Measurements from ENCODE around the gene ZHX3.

Gene ZHX3

DNA sequence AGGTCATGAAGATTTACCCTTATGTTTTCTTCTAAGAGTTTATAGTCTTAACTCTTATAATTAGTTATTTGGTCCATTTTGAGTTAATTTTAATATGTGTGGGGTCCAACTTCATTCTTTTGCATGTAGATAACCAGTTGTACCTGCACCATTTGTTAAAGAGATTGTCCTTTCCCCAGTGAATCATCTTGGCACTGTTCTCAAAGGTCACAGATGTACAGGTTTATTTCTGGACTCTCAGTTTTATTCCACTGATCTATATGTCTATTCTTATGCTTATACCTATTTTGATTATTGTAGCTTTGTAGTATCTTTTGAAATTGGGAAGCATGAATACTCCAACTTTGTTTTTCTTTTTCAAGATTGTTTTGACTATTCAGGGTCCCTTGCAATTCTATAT lies 44.1 kb downstream of the ZHX3 start:
- Histone ChIP-seq H3K27ac (ENCODE audit: low read length) (no peak overlapping the region), H3K9ac (ENCODE audit: low read length in 2 of 2) (no peak overlapping the region), H3K36me3 (ENCODE audit: control insufficient read depth in 2 of 2, insufficient read depth in 2 of 2, low read length in 2 of 2) (no peaks in the 10 kb centered on the region), H3K27me3 (ENCODE audit: control insufficient read depth in 1 of 2, insufficient read depth in 2 of 2, low read length in 2 of 2) (no peaks in the 10 kb centered on the region), H3K4me1 (ENCODE audit: control insufficient read depth, insufficient read depth, low read length) (no peaks in the 10 kb centered on the region), H3K4me3 (ENCODE audit: low read length in 2 of 2) (no peak overlapping the region), H3K9me3 (ENCODE audit: control insufficient read depth in 2 of 2, low read length in 2 of 2) (no peaks in the 10 kb centered on the region)

DNA sequence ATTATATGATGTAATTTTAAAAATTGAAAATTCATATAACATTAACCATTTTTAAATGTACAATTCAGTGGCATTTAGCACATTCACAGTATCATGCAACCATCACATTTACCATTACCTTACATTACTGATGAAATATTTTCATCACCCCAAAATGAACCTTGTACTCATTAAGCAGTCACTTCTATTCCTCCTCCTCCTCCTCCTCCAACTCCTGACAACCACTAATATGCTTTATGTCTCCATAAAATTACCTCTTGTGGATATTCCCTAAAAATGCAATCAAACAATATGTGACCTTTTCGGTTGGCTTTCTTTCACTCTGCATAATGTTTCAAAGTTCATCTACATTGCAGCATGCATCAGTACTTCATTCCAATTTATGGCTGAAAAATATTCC lies 45.2 kb downstream of the ZHX3 start:
- Histone ChIP-seq H3K4me1 (ENCODE audit: control insufficient read depth, insufficient read depth, low read length) (no peaks in the 10 kb centered on the region), H3K9me3 (ENCODE audit: control insufficient read depth in 2 of 2, low read length in 2 of 2) (no peaks in the 10 kb centered on the region), H3K27ac (ENCODE audit: low read length) (no peak overlapping the region)

DNA sequence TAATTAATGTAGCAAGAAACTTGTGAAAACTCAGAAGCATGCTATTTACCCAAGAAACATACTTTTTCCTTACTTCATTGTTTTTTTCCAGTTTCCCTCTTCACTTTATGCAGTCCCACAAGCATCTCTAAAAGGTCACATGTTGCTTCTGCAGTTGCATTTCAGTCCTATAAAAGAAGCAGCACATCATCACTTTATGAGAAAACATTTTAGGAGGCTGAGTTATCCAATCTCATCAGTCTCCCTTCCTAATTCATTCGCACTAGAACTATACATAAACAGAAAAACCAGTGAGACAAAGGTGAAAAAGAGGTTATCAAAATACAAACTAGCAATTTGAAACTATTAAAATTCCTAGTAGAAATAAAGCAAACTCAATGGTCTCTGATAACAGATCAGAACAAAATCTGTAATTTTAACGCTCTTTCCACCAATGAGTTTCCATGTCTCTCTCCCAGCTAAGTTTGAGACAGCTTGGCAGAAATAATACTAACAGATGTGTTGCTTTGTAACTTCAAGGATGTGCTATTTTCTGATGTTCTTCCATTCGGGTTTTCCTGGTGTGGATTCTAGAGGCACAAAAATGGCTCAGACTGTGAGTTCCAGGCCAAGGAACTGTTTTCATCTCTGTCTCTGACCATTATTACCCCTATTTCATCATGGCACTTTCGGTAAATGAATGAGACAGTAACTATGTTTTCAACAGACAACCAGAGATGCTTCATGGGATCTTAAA lies 48.4 kb downstream of the ZHX3 start:
- Histone ChIP-seq H3K9me3 (ENCODE audit: control insufficient read depth in 2 of 2, low read length in 2 of 2) (no peaks in the 10 kb centered on the region), H3K4me3 (ENCODE audit: low read length in 2 of 2) (no peak overlapping the region), H3K27me3 (ENCODE audit: control insufficient read depth in 1 of 2, insufficient read depth in 2 of 2, low read length in 2 of 2) (no peaks in the 10 kb centered on the region), H3K4me1 (ENCODE audit: control insufficient read depth, insufficient read depth, low read length) (no peaks in the 10 kb centered on the region), H3K36me3 (ENCODE audit: control insufficient read depth in 2 of 2, insufficient read depth in 2 of 2, low read length in 2 of 2) (peaks cover 3 to 7% of the 10 kb centered on the region in 2 donors), H3K9ac (ENCODE audit: low read length in 2 of 2) (no peak overlapping the region), H3K27ac (ENCODE audit: low read length) (no peak overlapping the region)

More for the DNA sequence above, 45.2 kb downstream of the ZHX3 start:
- Histone ChIP-seq H3K9ac (ENCODE audit: low read length in 2 of 2) (no peak overlapping the region), H3K4me3 (ENCODE audit: low read length in 2 of 2) (no peak overlapping the region), H3K27me3 (ENCODE audit: control insufficient read depth in 1 of 2, insufficient read depth in 2 of 2, low read length in 2 of 2) (no peaks in the 10 kb centered on the region), H3K36me3 (ENCODE audit: control insufficient read depth in 2 of 2, insufficient read depth in 2 of 2, low read length in 2 of 2) (peaks cover 0 to 4% of the 10 kb centered on the region in 2 donors)

DNA sequence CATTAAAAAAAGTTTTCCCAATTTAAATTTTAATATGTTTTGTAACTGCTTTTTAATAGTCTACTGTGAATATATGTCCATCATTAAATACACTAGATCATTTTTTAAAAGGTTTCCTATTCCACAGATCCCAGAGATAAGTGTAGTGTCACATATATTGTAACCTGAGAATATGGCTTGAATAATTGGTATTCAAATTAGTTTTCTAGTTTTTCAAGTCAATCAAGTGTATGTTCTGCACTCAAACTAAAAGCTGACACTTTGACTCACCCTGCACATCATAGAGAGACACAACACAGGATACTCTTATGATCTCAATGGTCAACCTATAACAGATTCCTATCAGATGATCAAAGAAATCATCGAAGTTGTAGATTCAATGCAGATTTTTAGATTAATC lies 49.1 kb downstream of the ZHX3 start:
- Histone ChIP-seq H3K36me3 (ENCODE audit: control insufficient read depth in 2 of 2, insufficient read depth in 2 of 2, low read length in 2 of 2) (peaks cover 3 to 7% of the 10 kb centered on the region in 2 donors), H3K9me3 (ENCODE audit: control insufficient read depth in 2 of 2, low read length in 2 of 2) (no peaks in the 10 kb centered on the region), H3K4me3 (ENCODE audit: low read length in 2 of 2) (no peak overlapping the region), H3K27ac (ENCODE audit: low read length) (no peak overlapping the region), H3K9ac (ENCODE audit: low read length in 2 of 2) (no peak overlapping the region), H3K27me3 (ENCODE audit: control insufficient read depth in 1 of 2, insufficient read depth in 2 of 2, low read length in 2 of 2) (no peaks in the 10 kb centered on the region), H3K4me1 (ENCODE audit: control insufficient read depth, insufficient read depth, low read length) (no peaks in the 10 kb centered on the region)

DNA sequence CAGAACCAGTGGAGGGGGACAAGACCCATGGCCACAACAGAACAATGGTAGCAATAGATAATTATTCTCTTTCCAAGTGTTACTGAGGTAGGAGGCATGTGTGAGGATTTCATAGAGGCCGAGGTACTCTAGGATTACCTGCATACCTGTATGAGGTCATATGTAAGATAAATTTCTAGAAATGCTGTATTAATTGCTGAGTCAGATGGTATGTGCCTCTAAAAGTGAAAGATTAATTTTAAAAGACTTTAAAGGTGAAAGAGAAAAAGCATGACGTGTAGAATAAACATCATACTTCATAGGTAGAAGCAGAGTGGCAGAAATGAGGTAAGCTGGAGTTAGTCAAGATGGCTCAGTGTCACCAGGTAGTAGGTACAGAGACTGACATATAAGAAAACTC lies 51.6 kb downstream of the ZHX3 start:
- Histone ChIP-seq H3K36me3 (ENCODE audit: control insufficient read depth in 2 of 2, insufficient read depth in 2 of 2, low read length in 2 of 2) (peaks cover 3 to 7% of the 10 kb centered on the region in 2 donors), H3K4me1 (ENCODE audit: control insufficient read depth, insufficient read depth, low read length) (no peaks in the 10 kb centered on the region), H3K9ac (ENCODE audit: low read length in 2 of 2) (no peak overlapping the region), H3K9me3 (ENCODE audit: control insufficient read depth in 2 of 2, low read length in 2 of 2) (no peaks in the 10 kb centered on the region), H3K27ac (ENCODE audit: low read length) (no peak overlapping the region), H3K4me3 (ENCODE audit: low read length in 2 of 2) (no peak overlapping the region), H3K27me3 (ENCODE audit: control insufficient read depth in 1 of 2, insufficient read depth in 2 of 2, low read length in 2 of 2) (no peaks in the 10 kb centered on the region)

DNA sequence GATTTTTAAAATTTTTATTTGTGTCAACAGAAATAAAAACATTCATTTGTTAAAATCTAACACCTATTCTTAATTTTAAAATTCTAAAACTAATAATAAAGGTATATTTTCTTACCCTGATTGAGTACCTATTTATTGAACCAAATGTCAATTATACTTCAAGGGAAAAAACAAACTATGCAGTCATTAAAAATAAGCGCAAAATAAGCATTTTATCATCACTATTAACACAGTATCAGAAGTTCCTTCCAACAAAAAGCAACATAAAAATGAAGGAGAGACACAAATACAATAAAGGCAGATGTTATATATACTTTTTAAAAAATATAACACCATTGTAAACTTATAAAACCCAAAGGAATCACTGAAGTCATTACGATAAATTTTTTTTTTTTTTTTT lies 52.7 kb downstream of the ZHX3 start:
- H3K4me1 ChIP-seq (ENCODE audit: control insufficient read depth, insufficient read depth, low read length), result no peaks in the 10 kb centered on the region
- H3K36me3 ChIP-seq (ENCODE audit: control insufficient read depth in 2 of 2, insufficient read depth in 2 of 2, low read length in 2 of 2), result peaks cover 3 to 7% of the 10 kb centered on the region in 2 donors
- no peak overlapping the region for H3K9ac ChIP-seq (ENCODE audit: low read length in 2 of 2)
- no peaks in the 10 kb centered on the region for H3K27me3 ChIP-seq (ENCODE audit: control insufficient read depth in 1 of 2, insufficient read depth in 2 of 2, low read length in 2 of 2)
- H3K4me3 ChIP-seq (ENCODE audit: low read length in 2 of 2), result no peak overlapping the region
- no peaks in the 10 kb centered on the region for H3K9me3 ChIP-seq (ENCODE audit: control insufficient read depth in 2 of 2, low read length in 2 of 2)
- no peak overlapping the region for H3K27ac ChIP-seq (ENCODE audit: low read length)

DNA sequence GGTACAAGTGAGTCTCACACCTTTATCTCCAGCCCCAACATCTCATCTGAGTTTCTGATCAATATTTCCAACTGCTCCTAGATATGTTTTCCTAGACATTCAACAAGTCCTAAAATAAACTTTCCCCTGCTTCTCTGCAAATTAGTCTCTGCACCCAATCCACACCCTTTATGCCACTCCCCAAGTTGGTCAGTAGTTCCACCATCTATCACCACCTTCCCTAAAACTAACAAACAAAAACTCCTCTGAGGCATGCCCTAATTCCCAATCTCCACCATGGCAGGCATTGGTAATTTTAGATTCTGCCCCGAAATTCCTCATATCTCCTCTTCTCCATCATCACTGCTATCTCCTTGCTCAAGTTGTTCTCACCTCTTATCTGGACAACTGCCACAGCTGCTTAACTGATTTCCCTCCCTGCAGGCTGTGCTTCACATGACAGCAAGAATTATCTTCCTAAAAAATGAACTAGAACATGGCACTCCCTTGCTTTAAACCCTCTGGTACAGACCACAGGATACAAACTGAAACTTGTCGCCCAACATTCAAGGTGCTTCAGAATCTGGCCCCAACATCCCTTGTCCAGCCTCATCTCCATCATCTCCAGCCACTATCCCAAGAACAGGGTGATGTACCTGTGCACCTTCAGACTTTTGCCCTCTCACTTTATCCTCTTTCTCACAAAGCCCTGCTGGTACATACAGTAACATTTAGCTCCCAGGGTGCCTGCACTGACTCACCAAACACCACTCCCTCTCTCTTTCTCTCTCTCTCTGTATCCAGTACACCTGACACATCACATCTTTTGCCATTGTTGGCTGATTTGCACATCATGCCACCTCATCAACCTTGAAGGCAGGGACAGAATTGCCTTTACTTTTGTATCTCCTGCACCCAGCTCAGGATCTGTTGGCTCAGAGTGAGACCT lies 55.5 kb downstream of the ZHX3 start:
- H3K27ac ChIP-seq (ENCODE audit: low read length), result no peak overlapping the region

DNA sequence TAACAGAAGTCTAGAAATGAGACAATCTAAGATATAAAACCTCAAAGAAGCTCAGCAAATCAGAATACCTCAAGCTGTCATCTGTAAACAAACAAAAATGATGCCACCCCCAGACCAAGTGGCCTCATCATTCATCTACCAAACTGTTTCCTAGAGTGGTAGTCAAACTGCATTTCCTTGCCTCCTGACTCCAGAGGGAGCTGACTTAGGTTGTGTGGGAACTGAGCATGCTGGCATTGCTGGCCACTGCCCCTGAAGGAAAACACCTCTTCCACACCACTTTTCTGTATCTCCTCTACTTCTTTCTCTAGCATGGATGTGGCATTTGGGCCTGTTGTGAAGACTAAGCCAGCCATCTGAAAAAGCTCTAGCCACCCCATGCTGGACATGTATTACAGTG lies 56.3 kb downstream of the ZHX3 start:
- Histone ChIP-seq H3K9ac (ENCODE audit: low read length in 2 of 2) (no peak overlapping the region), H3K36me3 (ENCODE audit: control insufficient read depth in 2 of 2, insufficient read depth in 2 of 2, low read length in 2 of 2) (peaks cover 2 to 3% of the 10 kb centered on the region in 2 donors), H3K27me3 (ENCODE audit: control insufficient read depth in 1 of 2, insufficient read depth in 2 of 2, low read length in 2 of 2) (no peaks in the 10 kb centered on the region), H3K27ac (ENCODE audit: low read length) (no peak overlapping the region), H3K9me3 (ENCODE audit: control insufficient read depth in 2 of 2, low read length in 2 of 2) (no peaks in the 10 kb centered on the region), H3K4me3 (ENCODE audit: low read length in 2 of 2) (no peak overlapping the region), H3K4me1 (ENCODE audit: control insufficient read depth, insufficient read depth, low read length) (no peaks in the 10 kb centered on the region)

More for the DNA sequence above, 55.5 kb downstream of the ZHX3 start:
- H3K27me3 ChIP-seq (ENCODE audit: control insufficient read depth in 1 of 2, insufficient read depth in 2 of 2, low read length in 2 of 2), result no peaks in the 10 kb centered on the region
- no peaks in the 10 kb centered on the region for H3K4me1 ChIP-seq (ENCODE audit: control insufficient read depth, insufficient read depth, low read length)
- no peaks in the 10 kb centered on the region for H3K9me3 ChIP-seq (ENCODE audit: control insufficient read depth in 2 of 2, low read length in 2 of 2)
- H3K36me3 ChIP-seq (ENCODE audit: control insufficient read depth in 2 of 2, insufficient read depth in 2 of 2, low read length in 2 of 2), result peaks cover 3% of the 10 kb centered on the region in 2 donors
- no peak overlapping the region for H3K9ac ChIP-seq (ENCODE audit: low read length in 2 of 2)
- H3K4me3 ChIP-seq (ENCODE audit: low read length in 2 of 2), result no peak overlapping the region

DNA sequence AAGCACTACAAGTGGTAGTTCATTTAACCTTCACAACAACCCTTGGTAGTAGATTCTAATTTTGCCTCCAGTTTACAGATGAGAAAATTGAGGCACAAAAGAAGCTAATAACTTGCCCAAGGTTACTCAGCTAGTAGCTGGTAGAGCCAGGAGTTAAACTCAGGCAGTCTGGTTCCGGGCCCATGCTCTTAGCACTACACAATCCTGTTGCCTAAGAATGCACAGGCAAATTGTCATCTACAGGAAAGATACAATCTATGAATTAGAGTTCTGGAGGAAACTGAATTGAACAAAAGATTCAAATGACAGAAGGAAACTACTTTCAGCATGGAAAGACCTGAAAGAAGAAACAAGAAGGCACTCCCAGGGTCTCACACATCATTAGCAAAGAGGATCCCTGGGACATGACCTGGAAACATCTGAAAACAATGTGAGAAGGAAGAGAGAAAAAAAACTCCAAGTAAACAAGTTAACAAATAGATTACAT lies 56.8 kb downstream of the ZHX3 start:
- Histone ChIP-seq H3K9me3 (ENCODE audit: control insufficient read depth in 2 of 2, low read length in 2 of 2) (no peaks in the 10 kb centered on the region), H3K9ac (ENCODE audit: low read length in 2 of 2) (no peak overlapping the region), H3K36me3 (ENCODE audit: control insufficient read depth in 2 of 2, insufficient read depth in 2 of 2, low read length in 2 of 2) (no peaks in the 10 kb centered on the region), H3K4me3 (ENCODE audit: low read length in 2 of 2) (no peak overlapping the region), H3K27me3 (ENCODE audit: control insufficient read depth in 1 of 2, insufficient read depth in 2 of 2, low read length in 2 of 2) (no peaks in the 10 kb centered on the region), H3K27ac (ENCODE audit: low read length) (no peak overlapping the region), H3K4me1 (ENCODE audit: control insufficient read depth, insufficient read depth, low read length) (no peaks in the 10 kb centered on the region)

DNA sequence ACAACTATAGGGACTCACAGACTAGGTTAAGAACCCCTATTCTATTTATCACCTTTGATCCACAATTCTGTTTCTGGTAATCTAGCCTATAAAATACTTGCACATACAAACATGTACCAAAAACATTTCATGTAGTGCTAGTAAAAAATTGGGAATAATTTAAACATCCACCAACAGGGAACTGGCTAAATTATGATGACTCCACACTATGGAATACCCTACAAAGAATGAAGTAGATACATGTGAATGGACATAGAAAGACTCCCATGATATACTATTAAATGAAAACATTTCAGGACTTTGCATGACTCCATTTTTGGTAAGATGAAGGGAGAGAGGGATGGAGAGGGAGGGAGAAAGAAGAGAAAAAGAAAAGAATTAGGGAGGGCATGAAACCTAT lies 58.2 kb downstream of the ZHX3 start:
- H3K9ac ChIP-seq (ENCODE audit: low read length in 2 of 2), result no peak overlapping the region
- no peaks in the 10 kb centered on the region for H3K27me3 ChIP-seq (ENCODE audit: control insufficient read depth in 1 of 2, insufficient read depth in 2 of 2, low read length in 2 of 2)
- H3K4me1 ChIP-seq (ENCODE audit: control insufficient read depth, insufficient read depth, low read length), result no peaks in the 10 kb centered on the region
- no peaks in the 10 kb centered on the region for H3K36me3 ChIP-seq (ENCODE audit: control insufficient read depth in 2 of 2, insufficient read depth in 2 of 2, low read length in 2 of 2)
- no peaks in the 10 kb centered on the region for H3K9me3 ChIP-seq (ENCODE audit: control insufficient read depth in 2 of 2, low read length in 2 of 2)
- H3K4me3 ChIP-seq (ENCODE audit: low read length in 2 of 2), result no peak overlapping the region
- H3K27ac ChIP-seq (ENCODE audit: low read length), result no peak overlapping the region
